Esophagus squamous epithelium (tissue), 5 donors: ENCODE measurements around the gene FNDC3A. TPM values are rescaled to one million over a fixed set of nuclear protein-coding genes. Genes with fewer than 3 reads are reported as not detected.

Experiments used
- DNase-seq: peaks from one replicate; lab custom pipeline; 2025; lab: John Stamatoyannopoulos, UW
- H3K27ac ChIP-seq, 4 donors: fragments of 200-600 bp; sonication (generic); one replicate each; pipeline ENCODE4 v1.5.1; 2016 to 2019; ENCODE audit warnings: mild to moderate bottlenecking in 1 of 4
- H3K27me3 ChIP-seq, 4 donors: fragments of 200-600 bp; sonication (generic); 1 replicate in 3 of 4; 2 replicates in 1 of 4; pipeline versions ENCODE4 v1.5.1 to v1.6.0; 2017 to 2021; ENCODE audit warnings: antibody characterized with exemption in 1 of 4
- H3K36me3 ChIP-seq, 3 donors: fragments of 200-600 bp; sonication (generic); one replicate each; pipeline ENCODE4 v1.5.1; 2016 to 2019
- H3K4me1 ChIP-seq, 3 donors: fragments of 200-600 bp; sonication (generic); one replicate each; pipeline ENCODE4 v1.5.1; 2017 to 2019
- H3K4me3 ChIP-seq, 4 donors: fragments of 200-600 bp; sonication (generic); 1 replicate in 3 of 4; 2 replicates in 1 of 4; pipeline ENCODE4 v1.5.1; 2016 to 2019; ENCODE audit warnings: mild to moderate bottlenecking in 2 of 4, moderate library complexity in 1 of 4
- H3K9me3 ChIP-seq, 3 donors: fragments of 200-600 bp; sonication (generic); one replicate each; pipeline ENCODE4 v1.5.1; 2016 to 2019
- CTCF ChIP-seq, 6 experiments: fragments of 450-650 bp in 4 of 6; fragments of 200-600 bp in 2 of 6; sonication (generic) in 2 of 6; IDR thresholded peaks; one replicate each; pipeline ENCODE4 v1.5.1; 2016 to 2019; ENCODE audit warnings: antibody characterized with exemption in 6 of 6, mild to moderate bottlenecking in 4 of 6, moderate library complexity in 4 of 6
- POLR2A ChIP-seq, 4 donors: fragments of 450-650 bp; IDR thresholded peaks; one replicate each; pipeline ENCODE4 v1.6.1; 2017; ENCODE audit warnings: antibody characterized with exemption in 4 of 4, mild to moderate bottlenecking in 4 of 4, moderate library complexity in 3 of 4
- WGBS, 2 donors: methylation state at CpG; one replicate each; pipeline ENCODE4 v1.1.5; 2018; 5-methylcytosine and 5-hydroxymethylcytosine counted together
- intact Hi-C: fragments of 100-400 bp; cut with DNase I; formaldehyde crosslinking; loops from one replicate; pipeline ENCODE4 v1.15.0; 2022
- total RNA-seq, 4 donors: library from RNA; depleted of rRNA; stranded (reverse); fragments of >200 nt; gene quantifications; one replicate each; pipeline ENCODE4 v1.1.0, GENCODE V29; 2016
- donor health status: DM: yes; HTN: yes; CAD: no.

The FNDC3A gene
- total RNA-seq, 4 donors from 2014 or later, result 10.0 to 29.8 (median 19.5) TPM

DNA sequence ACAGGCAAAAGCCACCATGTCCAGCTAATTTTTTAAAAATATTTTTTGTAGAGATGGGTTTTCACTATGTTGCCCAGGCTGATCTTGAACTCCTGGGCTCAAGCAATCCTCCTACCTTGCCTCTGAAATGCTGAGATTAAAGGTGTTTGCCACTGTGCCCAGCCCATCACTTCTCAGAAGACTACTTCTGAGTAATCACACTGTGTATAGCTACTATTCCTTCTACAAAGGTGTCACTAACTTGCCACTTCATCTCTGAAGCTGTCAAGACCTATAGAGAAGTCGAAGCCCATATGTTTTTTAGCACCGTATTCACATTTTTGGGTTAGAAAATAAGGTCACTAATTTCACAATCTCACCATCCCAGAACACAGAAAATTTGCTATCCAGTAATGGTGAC is 36.0 kb upstream of the FNDC3A start:
- 78 to 85% methylated on average over 2 of the region's 2 CpGs for WGBS, 2 donors
- no peak for DNase-seq
- Histone ChIP-seq H3K27ac (no peak overlapping the region), H3K4me1 (no peaks in the 10 kb centered on the region), H3K27me3 (no peaks in the 10 kb centered on the region), H3K9me3 (no peaks in the 10 kb centered on the region), H3K4me3 (no peak overlapping the region), H3K36me3 (no peaks in the 10 kb centered on the region)
- intact Hi-C loops, result no loop called here
- TF ChIP-seq CTCF (IDR thresholded peaks at IDR 0.05) (no peak), POLR2A (IDR thresholded peaks at IDR 0.05) (no peak)

GRCh38 chr13:48942131-48942530 is 33.6 kb upstream of the FNDC3A start:
- 28 to 30% methylated on average over 2 of the region's 2 CpGs for WGBS, 2 donors
- Histone ChIP-seq H3K4me1 (no peaks in the 10 kb centered on the region), H3K9me3 (no peaks in the 10 kb centered on the region), H3K4me3 (no peak overlapping the region), H3K27me3 (no peaks in the 10 kb centered on the region), H3K27ac (no peak overlapping the region), H3K36me3 (no peaks in the 10 kb centered on the region)
- intact Hi-C loops, result no loop called here
- no peak for DNase-seq
- TF ChIP-seq POLR2A (IDR thresholded peaks at IDR 0.05) (no peak), CTCF (IDR thresholded peaks at IDR 0.05) (no peak)

GRCh38 chr13:48944221-48944620 is 31.5 kb upstream of the FNDC3A start:
- DNase-seq, result no peak
- 61 to 68% methylated on average over 3 of the region's 3 CpGs for WGBS, 2 donors
- H3K27ac ChIP-seq, result no peak overlapping the region
- H3K9me3 ChIP-seq, result no peaks in the 10 kb centered on the region
- H3K4me1 ChIP-seq, result no peaks in the 10 kb centered on the region
- intact Hi-C loops, result no loop called here
- H3K4me3 ChIP-seq, result no peak overlapping the region
- H3K36me3 ChIP-seq, result no peaks in the 10 kb centered on the region
- no peaks in the 10 kb centered on the region for H3K27me3 ChIP-seq
- TF ChIP-seq POLR2A (IDR thresholded peaks at IDR 0.05) (no peak), CTCF (IDR thresholded peaks at IDR 0.05) (no peak)

GRCh38 chr13:48945626-48946025 is 30.1 kb upstream of the FNDC3A start:
- no peaks in the 10 kb centered on the region for H3K36me3 ChIP-seq
- H3K4me3 ChIP-seq, result no peak overlapping the region
- H3K4me1 ChIP-seq, result no peaks in the 10 kb centered on the region
- intact Hi-C loops, result no loop called here
- TF ChIP-seq POLR2A (IDR thresholded peaks at IDR 0.05), result no peak
- no peak for TF ChIP-seq CTCF (IDR thresholded peaks at IDR 0.05)
- no peaks in the 10 kb centered on the region for H3K9me3 ChIP-seq
- 60 to 71% methylated on average over 1 of the region's 1 CpG for WGBS, 2 donors
- no peaks in the 10 kb centered on the region for H3K27me3 ChIP-seq
- no peak for DNase-seq
- no peak overlapping the region for H3K27ac ChIP-seq

- no peak for DNase-seq
- Histone ChIP-seq H3K4me1 (no peaks in the 10 kb centered on the region), H3K27ac (no peak overlapping the region), H3K4me3 (no peak overlapping the region), H3K9me3 (no peaks in the 10 kb centered on the region), H3K27me3 (no peaks in the 10 kb centered on the region), H3K36me3 (no peaks in the 10 kb centered on the region)
- intact Hi-C loops, result no loop called here
- TF ChIP-seq CTCF (IDR thresholded peaks at IDR 0.05), result no peak
- TF ChIP-seq POLR2A (IDR thresholded peaks at IDR 0.05), result no peak
- 80 to 95% methylated on average over 2 of the region's 2 CpGs for WGBS, 2 donors
Measured at GRCh38 chr13:48946163-48946562, 29.5 kb upstream of the FNDC3A start.
